Right forelimb (tissue), 1 donor: ENCODE measurements around the gene PUM2.
"Not testable (repeated sequence)": the region's sequence is repeated elsewhere in the genome, so short reads cannot be mapped to it uniquely, and the experiment has no call there.

Experiments
- DNase-seq: peaks from one replicate; pipeline ENCODE4 v3.0.0-alpha.2; 2018

Gene PUM2

GRCh38 chr2:20370191-20370590, 19.5 kb upstream of the PUM2 start:
- no peak for DNase-seq

DNA sequence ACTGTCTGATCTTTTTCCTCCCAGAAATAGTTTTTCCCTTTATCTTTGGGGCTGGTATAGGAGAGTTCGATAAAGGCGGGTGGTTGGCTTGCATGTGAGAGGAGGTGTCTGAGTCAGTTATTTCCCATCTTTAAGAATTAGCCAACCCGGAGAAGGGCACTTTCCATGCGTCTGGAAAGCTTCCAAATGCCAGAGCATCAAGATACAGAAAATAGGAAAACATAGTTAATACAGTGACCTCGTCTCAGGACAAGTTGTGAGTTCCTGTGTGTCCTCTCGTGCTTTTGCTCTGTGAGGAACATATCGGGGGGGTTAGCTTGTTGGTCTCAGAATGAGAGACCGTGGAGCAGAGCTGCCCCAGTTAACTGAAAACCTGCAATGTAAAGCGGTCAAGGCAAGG, 18.7 kb upstream of the PUM2 start:
- no peak for DNase-seq

DNA sequence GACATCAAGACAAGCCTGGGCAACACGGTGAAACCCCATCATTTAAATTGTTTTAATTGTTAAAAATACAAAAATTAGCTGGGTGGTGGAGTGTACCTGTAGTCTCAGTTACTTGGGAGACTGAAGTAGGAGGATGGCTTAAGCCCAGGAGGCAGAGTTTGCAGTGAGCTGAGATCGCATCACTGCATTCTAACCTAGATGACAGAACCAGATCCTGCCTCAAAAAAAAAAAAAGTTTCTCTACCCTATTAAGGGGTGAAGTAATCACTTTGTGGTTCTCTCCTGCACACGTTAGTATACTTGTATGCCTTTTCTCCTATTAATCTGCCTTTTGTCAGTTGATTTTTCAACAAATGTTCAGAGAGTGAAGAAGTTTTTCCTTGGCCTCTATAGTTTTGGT, 18.1 kb upstream of the PUM2 start:
- no peak for DNase-seq

- DNase-seq: not testable (repeated sequence)
Measured at GRCh38 chr2:20367929-20368328, 17.3 kb upstream of the PUM2 start.

DNA sequence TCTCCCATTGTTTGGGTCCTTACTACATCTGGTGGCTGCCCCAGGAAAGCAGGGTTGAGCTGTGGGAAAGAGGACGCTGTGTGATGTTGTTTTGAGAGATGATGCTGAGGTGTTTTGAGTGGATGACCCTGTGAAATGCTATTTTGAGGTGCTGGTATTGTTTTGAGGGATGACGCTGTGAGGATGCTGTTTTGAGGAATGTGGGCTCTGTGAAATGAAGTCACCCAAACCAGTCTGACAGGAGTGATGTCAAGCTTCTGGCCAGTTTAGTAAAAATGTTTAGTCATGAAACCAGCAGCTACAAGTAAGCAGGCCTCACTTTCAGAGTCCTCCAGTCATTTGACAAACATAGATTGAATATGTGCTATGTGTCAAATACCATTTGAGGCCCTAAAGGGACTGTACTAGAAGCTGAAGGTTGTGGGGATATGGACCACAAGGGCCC, 16.1 kb upstream of the PUM2 start:
- DNase-seq: no peak

DNA sequence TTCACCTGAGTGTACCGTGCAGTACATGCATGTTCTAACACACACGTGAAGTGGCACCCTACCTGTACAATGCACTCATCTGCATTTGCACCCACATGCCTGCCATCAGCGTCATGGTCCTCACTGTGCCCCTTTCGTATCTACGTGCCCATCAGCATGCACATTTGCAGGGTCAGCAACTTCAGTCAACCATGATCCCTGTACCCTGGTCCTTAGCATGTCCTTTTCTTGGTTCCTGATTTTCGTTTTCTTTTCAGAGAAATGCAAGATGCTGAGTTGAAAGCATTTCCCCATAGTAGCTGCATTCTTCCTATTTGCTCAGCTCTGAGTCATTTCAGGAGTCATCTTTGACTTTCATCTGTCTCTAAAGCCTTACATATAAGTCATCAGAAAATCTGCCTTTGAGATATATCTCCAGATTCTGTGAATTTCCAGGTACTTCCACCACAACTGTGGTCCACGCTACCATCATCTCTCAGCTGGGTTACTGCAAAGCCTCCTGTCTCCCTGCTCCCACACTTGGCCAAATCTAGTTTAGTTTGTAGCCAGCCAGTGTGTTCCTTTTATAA, 14.7 kb upstream of the PUM2 start:
- DNase-seq: no peak

DNA sequence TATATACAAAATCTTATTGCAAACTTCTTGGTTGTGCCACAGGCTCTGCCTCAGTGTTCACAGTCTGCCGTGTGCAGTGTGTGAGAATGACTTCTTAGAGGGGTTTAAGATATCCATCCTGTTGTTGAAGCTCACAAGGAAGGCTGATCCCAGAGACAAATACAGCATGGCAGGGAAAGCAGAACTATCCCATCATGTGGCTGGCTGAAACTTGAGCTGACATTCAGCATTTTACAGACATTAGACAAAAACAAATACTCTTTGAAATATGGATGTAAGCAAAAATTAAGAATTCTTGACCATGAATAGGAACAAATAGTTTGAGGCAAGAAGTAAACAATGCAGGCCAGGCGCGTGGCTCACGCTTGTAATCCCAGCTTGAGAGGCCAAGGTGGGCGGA, 12.9 kb upstream of the PUM2 start:
- DNase-seq: no peak

DNA sequence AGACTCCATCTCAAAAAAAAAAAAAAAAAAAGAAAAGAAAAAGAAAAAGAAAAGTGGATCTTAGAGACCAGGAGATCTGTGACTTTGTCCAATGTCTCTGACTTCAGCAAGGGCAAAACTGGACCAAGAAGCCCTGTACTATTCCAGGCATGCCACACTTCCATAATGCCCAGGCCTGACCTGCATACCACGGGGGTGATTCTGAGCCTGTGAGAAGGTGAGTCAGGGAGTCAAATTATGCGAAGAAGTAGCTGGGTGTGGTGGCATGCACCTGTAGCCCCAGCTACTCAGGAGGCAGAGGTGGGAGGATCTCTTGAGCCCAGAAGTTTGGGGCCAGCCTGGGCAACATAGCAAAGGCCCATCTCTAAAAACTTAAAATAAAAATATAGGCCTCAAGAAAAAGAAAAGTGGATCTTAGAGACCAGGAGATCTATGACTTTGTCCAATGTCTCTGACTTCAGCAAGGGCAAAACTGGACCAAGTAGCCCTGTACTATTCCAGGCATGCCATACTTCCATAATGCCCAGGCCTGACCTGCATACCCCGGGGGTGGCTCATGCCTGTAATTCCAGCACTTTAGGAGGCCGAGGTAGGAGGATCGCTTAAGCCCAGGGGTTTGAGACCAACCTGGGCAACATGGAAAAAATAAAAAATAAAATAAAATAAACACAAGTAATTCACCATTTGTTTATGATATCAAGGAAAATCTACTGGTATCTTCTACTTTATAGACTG, 12.2 kb upstream of the PUM2 start:
- no peak for DNase-seq

DNA sequence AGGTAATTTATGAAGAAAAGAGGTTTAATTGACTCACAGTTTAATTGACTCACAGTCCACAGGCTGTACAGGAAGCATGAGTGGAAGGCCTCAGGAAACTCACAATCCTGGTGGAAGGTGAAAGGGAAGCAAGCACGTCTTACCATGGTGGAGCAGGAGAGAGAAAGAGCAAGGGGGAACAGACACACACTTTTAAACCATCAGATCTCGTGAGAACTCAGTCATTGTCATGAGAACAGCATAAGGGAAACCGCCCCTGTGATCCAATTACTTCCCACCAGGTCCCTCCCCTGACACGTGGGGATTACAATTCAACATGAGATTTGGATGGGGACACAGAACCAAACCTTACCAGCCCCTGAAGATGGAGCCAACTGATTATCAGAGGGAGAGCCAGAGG, 11.2 kb upstream of the PUM2 start:
- no peak for DNase-seq

DNA sequence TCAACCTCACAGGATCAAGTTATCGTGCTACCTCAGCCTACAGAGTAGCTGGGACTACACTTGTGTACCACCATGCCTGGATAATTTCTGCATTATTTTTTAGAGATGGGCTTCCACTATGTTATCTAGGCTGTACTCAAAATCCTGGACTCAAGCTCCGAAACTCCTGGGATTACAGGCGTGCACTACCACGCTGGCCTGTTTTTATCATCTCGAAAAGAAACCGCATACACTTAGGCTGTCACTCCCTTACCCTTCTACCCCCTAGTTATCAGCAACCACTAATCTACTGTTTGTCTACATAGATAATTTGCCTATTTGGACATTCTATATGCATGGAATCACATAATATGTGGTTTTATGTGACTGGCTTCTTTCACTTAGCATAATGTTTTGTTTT, 8.5 kb upstream of the PUM2 start:
- DNase-seq: no peak

- DNase-seq: no peak
Measured at GRCh38 chr2:20357638-20358389, 7.2 kb upstream of the PUM2 start.

DNA sequence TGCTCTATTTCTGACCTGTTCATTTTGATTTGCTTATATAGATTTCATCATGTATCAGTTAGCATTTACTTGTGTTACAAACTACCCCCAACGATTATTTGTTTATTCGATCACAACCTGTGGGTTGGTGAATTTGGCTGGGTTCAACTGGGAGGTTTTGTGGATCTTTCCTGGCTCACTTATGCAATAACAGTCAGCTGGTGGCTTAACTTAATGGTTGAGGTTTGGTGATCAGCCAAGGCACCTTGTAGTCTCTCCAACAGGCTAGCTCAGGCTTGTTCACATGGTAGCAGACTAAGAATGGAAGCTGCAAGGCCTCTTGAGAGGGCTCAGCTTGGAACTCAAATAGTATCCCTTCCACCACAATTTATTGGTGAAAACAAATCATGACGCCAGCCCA, 5.4 kb upstream of the PUM2 start:
- DNase-seq: no peak

GRCh38 chr2:20355131-20355530, 4.5 kb upstream of the PUM2 start:
- DNase-seq: no peak

- DNase-seq: no peak
Measured at GRCh38 chr2:20353241-20353992, 2.8 kb upstream of the PUM2 start.

GRCh38 chr2:20352581-20353216, 2.1 kb upstream of the PUM2 start:
- no peak for DNase-seq

GRCh38 chr2:20352230-20352578, 1.6 kb upstream of the PUM2 start:
- no peak for DNase-seq

DNA sequence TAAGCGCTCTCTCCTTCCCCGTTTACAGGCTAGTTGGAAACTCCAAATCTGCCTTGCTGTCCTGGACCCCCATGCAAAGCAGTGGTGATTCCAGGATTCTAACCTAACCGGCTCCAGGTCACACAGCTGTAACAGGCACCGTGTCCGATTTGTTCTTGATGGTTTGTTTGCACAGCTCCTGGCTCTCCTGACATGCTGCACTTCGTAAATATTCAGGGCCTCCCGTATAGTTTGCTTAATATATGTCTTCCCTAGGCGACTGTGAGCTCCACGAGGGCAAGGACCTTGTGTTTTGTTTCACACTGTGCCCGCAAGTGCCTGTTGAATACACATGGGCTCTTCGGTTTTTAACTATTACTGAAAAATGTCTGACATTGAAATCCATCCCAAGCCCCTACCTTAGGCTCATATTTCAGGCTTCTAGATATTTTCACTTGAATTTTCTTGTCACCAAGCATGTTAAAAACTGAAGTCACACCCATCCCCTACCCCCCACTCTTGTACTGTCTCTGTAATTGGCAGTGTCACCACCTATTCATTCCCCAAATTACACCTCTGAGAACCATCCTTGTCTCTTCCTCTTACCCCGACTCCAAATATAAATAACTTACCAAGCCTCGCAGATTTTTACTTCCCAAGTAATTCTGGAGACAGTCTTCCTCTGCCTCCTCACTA, 1.0 kb upstream of the PUM2 start:
- DNase-seq: no peak

GRCh38 chr2:20350041-20350712, 467 bp downstream of the PUM2 start:
- no peak for DNase-seq

DNA sequence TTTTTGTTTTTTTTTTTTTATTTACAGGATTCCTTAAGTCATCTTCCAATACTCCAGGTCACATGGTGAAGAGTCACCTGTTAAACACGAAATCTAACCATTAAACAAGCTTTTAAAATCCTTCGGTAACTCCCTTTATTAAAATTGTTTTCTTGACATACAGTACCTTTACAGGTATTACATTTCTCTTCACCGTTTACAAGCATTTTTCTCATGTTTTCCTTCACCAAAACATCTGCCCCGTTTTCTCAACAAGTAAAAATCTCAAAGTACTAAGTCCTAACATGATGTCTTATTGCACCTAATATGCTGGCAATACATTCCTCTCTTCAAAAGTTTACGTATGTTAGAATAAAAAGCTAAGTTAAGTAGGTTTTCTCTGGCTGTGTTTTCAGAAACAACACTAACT, 1.1 kb downstream of the PUM2 start:
- no peak for DNase-seq

DNA sequence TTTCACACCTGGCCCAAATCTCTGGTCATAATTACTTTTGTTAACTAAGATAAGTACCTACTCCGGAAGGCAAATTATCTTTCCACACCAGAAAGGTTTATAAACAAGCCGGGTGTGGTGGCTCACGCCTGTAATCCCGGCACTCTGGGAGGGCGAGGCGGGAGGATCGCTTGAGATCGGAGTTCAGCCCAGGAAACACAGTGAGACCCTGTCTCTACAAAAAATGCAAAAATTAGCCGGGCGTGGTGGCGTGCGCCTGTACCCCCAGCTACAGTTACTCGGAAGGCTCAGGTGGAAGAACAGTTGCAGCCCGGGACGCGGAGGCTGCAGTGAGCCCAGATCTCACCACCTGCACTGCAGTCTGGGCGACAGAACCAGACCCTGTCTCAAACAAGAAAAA, 2.1 kb downstream of the PUM2 start:
- no peak for DNase-seq

GRCh38 chr2:20346565-20347381, 3.9 kb downstream of the PUM2 start:
- no peak for DNase-seq
